ENCODE measurements around the gene PFAS. TPM values are rescaled to one million over a fixed set of nuclear protein-coding genes. Genes with fewer than 3 reads are reported as not detected.

PFAS gene
- total RNA-seq, 1 donor from 2014 or later: 121 TPM

DNA sequence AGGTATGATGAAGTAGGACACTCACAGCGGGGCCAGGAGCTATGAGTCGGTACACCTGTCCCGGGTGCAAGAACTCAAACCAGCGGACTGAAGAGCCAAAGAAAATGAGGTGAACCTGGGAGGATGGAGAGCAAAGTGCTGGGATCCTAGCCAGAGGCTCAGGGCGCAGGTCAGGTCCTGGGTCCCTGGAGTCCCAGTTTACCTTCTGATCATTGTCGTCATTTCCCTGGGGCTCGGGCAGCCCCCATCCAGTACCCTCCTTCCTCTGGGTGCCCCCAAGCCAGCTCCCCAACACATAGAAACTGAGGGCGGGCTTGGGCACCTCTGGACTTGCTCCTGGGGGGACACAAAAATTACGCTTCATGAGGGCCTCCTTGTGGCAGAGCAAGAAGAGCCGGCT lies 17.4 kb upstream of the PFAS start:
- DNase-seq (no peak), ATAC-seq (ENCODE audit: low read depth) (no peak)
- Mint-ChIP-seq H3K27ac (no peak overlapping the region), H3K36me3 (ENCODE audit: low read depth) (peaks cover 92% of the 10 kb centered on the region), H3K4me1 (peaks cover 10% of the 10 kb centered on the region), H3K9me3 (no peaks in the 10 kb centered on the region), H3K27me3 (no peaks in the 10 kb centered on the region), H3K4me3 (no peak overlapping the region)
- intact Hi-C loops (cut with micrococcal nuclease): no loop called here
- TF ChIP-seq, protein P1, sequence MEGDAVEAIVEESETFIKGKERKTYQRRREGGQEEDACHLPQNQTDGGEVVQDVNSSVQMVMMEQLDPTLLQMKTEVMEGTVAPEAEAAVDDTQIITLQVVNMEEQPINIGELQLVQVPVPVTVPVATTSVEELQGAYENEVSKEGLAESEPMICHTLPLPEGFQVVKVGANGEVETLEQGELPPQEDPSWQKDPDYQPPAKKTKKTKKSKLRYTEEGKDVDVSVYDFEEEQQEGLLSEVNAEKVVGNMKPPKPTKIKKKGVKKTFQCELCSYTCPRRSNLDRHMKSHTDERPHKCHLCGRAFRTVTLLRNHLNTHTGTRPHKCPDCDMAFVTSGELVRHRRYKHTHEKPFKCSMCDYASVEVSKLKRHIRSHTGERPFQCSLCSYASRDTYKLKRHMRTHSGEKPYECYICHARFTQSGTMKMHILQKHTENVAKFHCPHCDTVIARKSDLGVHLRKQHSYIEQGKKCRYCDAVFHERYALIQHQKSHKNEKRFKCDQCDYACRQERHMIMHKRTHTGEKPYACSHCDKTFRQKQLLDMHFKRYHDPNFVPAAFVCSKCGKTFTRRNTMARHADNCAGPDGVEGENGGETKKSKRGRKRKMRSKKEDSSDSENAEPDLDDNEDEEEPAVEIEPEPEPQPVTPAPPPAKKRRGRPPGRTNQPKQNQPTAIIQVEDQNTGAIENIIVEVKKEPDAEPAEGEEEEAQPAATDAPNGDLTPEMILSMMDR (IDR thresholded peaks at IDR 0.05): no peak
- POLR2A ChIA-PET: interaction anchor here (0.6 to 2.2 kb wide), 2 partner anchors 15 to 74 kb away, joined by 4 to 14 read pairs; partner anchors contain the start of gene CTC1
- CTCF ChIA-PET: no interaction called here

DNA sequence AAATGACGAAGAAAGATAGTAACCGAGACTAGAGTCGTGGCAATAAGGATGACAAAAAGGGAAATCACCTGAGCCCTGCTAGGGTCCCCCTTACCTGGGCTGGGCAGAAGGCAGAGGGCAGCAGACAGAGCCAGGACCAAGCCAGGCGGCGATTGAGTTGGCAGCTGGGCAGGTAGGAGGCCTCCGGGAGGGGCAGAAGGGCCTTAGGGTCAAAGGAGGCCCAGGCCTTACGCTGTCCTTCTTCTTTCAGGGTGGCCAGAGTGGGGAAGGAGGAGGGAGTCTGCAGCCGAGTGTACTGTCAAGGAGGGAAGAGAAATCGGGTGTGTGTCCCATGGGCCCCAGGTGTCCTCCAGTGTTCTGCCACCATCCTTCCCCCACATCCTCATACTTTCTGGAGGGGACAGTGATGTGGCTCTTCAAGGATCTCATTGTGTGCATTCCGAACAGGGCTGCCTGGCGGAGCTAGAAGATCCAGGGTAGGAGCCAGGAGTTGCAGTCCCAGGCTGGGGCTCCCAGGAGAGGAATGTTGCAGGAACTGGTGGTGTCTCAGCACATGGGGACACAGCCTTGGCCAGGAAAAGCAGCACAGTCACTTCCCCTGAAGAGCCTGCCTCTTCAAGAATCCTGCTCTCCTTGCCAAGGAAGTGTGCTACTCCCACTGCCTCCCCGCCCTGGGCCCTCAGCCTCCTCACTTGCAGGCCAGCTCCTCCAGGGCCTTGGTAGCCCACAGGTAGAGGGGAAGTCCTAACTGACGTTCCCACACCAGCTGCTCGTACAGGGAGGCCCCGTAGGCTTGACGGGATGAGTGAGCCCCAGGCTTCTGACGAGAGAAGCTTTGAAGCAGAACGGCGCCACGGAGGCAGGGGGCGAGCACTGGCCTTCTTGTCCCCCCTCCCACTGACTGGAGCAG lies 14.5 kb upstream of the PFAS start:
- DNase-seq (no peak), ATAC-seq (ENCODE audit: low read depth) (no peak)
- Mint-ChIP-seq H3K4me3 (no peak overlapping the region), H3K4me1 (peaks cover 2% of the 10 kb centered on the region), H3K9me3 (no peaks in the 10 kb centered on the region), H3K27ac (no peak overlapping the region), H3K36me3 (ENCODE audit: low read depth) (peaks cover 89% of the 10 kb centered on the region), H3K27me3 (no peaks in the 10 kb centered on the region)
- intact Hi-C loops (cut with micrococcal nuclease): no loop called here
- TF ChIP-seq, protein P1 (IDR thresholded peaks at IDR 0.05): no peak
- ChIA-PET CTCF (no interaction called here), POLR2A (interaction anchor here (1.3 to 1.5 kb wide), 3 partner anchors 9 to 13 kb away, joined by 3 to 4 read pairs (median 4); partner anchors contain the start of gene CTC1)

DNA sequence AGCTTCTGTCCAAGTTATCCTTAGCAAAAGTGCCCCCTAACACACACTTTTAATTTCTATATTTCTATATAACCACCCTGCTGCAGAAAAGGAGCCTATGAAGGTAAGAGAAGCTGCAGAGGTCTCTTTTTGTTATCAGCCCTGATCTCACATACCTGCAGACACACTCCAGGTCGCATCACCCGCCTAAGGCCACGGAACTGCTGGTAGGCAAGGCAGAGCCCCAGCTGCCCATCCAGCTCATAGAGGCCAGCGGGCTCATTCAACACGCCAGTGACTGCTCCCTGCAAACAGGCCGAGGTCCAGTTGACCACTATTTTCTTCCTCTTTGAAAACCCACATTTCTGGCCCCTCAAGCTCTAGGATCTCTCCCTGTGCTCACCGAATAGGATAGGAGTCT lies 13.4 kb upstream of the PFAS start:
- no peak for ATAC-seq (ENCODE audit: low read depth)
- Mint-ChIP-seq H3K9me3 (no peaks in the 10 kb centered on the region), H3K4me1 (peaks cover 2% of the 10 kb centered on the region), H3K27ac (no peak overlapping the region), H3K4me3 (no peak overlapping the region), H3K36me3 (ENCODE audit: low read depth) (peaks cover 85% of the 10 kb centered on the region), H3K27me3 (no peaks in the 10 kb centered on the region)
- ChIA-PET CTCF (interaction anchor here (0.6 kb wide), 1 partner anchor 365 kb away, joined by 4 read pairs; no protein-coding TSS in a partner anchor), POLR2A (interaction anchor here (1.3 to 1.5 kb wide), 3 partner anchors 10 to 13 kb away, joined by 3 to 4 read pairs (median 4); partner anchors contain the start of gene CTC1)
- intact Hi-C loops (cut with micrococcal nuclease): no loop called here
- TF ChIP-seq, protein P1 (IDR thresholded peaks at IDR 0.05): no peak
- DNase-seq: no peak

DNA sequence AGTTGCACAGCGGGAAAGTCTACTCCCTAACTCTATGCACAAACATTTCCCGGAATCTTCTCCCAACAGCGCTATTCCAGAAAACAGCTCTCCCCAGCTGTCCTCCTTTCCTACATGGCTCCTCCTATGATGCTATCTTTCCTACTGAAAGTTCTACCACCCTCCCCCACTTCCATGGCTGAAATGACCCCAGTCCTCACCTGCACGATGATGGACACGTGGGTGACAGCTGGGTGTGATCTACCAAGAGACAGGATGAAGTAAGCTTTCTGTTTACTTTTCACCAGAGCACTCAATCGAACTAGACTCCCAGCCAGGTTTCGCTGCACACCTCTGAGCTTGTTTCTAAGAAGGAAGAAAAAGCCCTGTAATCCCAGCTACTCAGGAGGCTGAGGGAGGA lies 11.9 kb upstream of the PFAS start:
- TF ChIP-seq, protein P1 (IDR thresholded peaks at IDR 0.05): no peak
- H3K27me3 Mint-ChIP-seq: no peaks in the 10 kb centered on the region
- DNase-seq: no peak
- no peaks in the 10 kb centered on the region for H3K9me3 Mint-ChIP-seq
- H3K27ac Mint-ChIP-seq: no peak overlapping the region
- peaks cover 79% of the 10 kb centered on the region for H3K36me3 Mint-ChIP-seq (ENCODE audit: low read depth)
- no peak overlapping the region for H3K4me3 Mint-ChIP-seq
- ChIA-PET CTCF (interaction anchor here (1.3 kb wide), 1 partner anchor 10 kb away, joined by 3 read pairs; no protein-coding TSS in a partner anchor), POLR2A (interaction anchor here (0.6 to 1.5 kb wide), 5 partner anchors 10 to 321 kb away, joined by 4 to 13 read pairs (median 9); partner anchors contain the start of genes PFAS and RNF227)
- H3K4me1 Mint-ChIP-seq: peaks cover 2% of the 10 kb centered on the region
- intact Hi-C loops (cut with micrococcal nuclease): no loop called here
- ATAC-seq (ENCODE audit: low read depth): no peak

GRCh38 chr17:8237886-8238285 lies 11.2 kb upstream of the PFAS start:
- ChIA-PET POLR2A (interaction anchor here (0.8 to 1.5 kb wide), 4 partner anchors 9 to 16 kb away, joined by 4 to 9 read pairs (median 6); partner anchors contain the start of genes CTC1 and PFAS), CTCF (interaction anchor here (1.3 kb wide), 1 partner anchor 9 kb away, joined by 3 read pairs; no protein-coding TSS in a partner anchor)
- no peak for ATAC-seq (ENCODE audit: low read depth)
- no peak overlapping the region for H3K4me3 Mint-ChIP-seq
- H3K4me1 Mint-ChIP-seq: peaks cover 6% of the 10 kb centered on the region
- TF ChIP-seq, protein P1 (IDR thresholded peaks at IDR 0.05): no peak
- H3K27ac Mint-ChIP-seq: no peak overlapping the region
- no peaks in the 10 kb centered on the region for H3K9me3 Mint-ChIP-seq
- peaks cover 77% of the 10 kb centered on the region for H3K36me3 Mint-ChIP-seq (ENCODE audit: low read depth)
- no peaks in the 10 kb centered on the region for H3K27me3 Mint-ChIP-seq
- no peak for DNase-seq
- intact Hi-C loops (cut with micrococcal nuclease): no loop called here
